ENCODE measurements around the gene TSPEAR.

DNA sequence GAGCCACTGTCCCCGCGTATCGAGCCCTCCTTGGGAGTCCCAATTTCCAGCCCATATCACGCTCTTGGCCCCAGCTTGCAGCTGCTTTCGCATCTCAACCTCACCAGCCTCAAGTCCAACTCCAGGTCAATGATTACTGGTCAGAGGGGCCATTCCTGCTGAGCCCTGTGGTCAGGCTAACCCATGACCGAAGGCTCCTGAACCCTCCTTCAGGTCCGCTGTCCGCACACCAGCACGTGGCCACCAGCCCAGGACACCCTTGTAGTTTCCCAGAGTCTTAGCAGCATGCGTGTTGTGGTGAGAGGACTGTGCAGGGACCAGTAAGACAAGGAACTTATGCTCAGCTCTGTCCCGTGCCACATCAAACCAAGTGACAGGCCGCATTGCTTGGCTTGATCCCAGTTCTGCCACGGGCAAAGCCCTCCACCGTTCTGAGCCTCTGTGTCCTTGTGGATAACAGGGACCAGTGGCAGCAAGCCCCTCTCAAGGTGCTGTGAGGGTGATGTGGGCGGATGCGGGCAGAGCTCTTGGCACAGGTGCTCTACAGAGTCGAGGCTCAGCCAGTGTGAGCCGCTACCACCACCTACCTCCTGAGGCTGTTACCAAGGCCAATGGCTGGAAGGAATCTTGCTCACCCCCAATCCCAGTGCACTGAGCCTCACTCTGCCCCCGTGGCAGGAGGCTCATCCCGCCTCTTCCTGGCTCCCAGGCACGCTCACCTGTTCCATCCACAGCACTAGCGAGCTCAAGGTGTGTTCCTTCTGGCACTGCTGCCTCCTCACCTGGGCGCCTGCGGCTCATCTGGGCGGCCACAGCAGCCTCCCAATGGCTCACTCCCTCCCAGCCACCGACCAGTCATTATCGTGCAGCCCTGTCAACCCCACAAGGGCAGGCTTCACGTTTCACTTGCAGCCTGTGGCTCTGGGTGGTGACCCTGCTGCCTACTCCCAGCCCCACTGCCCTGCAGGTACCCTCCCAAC, 191.7 kb downstream of the TSPEAR start:
- TF ChIP-seq RARB (CRISPR knock-in tag; IDR thresholded peaks at IDR 0.05) (no peak), ESRRG (CRISPR knock-in tag; IDR thresholded peaks at IDR 0.05) (no peak), SNAI2 (CRISPR knock-in tag; IDR thresholded peaks at IDR 0.05) (no peak), CSDC2 (CRISPR knock-in tag; IDR thresholded peaks at IDR 0.05) (no peak), BACH2 (CRISPR knock-in tag; IDR thresholded peaks at IDR 0.05; ENCODE audit: borderline replicate concordance) (no peak)
- TF ChIP-seq, protein P1, sequence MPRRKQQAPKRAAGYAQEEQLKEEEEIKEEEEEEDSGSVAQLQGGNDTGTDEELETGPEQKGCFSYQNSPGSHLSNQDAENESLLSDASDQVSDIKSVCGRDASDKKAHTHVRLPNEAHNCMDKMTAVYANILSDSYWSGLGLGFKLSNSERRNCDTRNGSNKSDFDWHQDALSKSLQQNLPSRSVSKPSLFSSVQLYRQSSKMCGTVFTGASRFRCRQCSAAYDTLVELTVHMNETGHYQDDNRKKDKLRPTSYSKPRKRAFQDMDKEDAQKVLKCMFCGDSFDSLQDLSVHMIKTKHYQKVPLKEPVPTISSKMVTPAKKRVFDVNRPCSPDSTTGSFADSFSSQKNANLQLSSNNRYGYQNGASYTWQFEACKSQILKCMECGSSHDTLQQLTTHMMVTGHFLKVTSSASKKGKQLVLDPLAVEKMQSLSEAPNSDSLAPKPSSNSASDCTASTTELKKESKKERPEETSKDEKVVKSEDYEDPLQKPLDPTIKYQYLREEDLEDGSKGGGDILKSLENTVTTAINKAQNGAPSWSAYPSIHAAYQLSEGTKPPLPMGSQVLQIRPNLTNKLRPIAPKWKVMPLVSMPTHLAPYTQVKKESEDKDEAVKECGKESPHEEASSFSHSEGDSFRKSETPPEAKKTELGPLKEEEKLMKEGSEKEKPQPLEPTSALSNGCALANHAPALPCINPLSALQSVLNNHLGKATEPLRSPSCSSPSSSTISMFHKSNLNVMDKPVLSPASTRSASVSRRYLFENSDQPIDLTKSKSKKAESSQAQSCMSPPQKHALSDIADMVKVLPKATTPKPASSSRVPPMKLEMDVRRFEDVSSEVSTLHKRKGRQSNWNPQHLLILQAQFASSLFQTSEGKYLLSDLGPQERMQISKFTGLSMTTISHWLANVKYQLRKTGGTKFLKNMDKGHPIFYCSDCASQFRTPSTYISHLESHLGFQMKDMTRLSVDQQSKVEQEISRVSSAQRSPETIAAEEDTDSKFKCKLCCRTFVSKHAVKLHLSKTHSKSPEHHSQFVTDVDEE (CRISPR knock-in tag; IDR thresholded peaks at IDR 0.05), result no peak
- TF ChIP-seq, protein P2, sequence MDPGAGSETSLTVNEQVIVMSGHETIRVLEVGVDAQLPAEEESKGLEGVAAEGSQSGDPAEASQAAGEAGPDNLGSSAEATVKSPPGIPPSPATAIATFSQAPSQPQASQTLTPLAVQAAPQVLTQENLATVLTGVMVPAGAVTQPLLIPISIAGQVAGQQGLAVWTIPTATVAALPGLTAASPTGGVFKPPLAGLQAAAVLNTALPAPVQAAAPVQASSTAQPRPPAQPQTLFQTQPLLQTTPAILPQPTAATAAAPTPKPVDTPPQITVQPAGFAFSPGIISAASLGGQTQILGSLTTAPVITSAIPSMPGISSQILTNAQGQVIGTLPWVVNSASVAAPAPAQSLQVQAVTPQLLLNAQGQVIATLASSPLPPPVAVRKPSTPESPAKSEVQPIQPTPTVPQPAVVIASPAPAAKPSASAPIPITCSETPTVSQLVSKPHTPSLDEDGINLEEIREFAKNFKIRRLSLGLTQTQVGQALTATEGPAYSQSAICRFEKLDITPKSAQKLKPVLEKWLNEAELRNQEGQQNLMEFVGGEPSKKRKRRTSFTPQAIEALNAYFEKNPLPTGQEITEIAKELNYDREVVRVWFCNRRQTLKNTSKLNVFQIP (CRISPR knock-in tag; IDR thresholded peaks at IDR 0.05; ENCODE audit: borderline replicate concordance, low read depth), result no peak

Data from SK-N-SH treated with all-trans-retinoic acid at 6 μM for 48 hours (cell line).